GM23338 (cell line): ENCODE measurements around the gene RNF186. TPM values are rescaled to one million over a fixed set of nuclear protein-coding genes. Genes with fewer than 3 reads are reported as not detected.
A peak's percentile ranks its signal among the peaks of the same experiment; 100 is the strongest.

Experiments used
- ATAC-seq: fragments of 200-7000 bp; cut with Tn5 transposase; 3 replicates; pipeline ENCODE4 v1.9.1; 2020
- DNase-seq: peaks from one replicate; pipeline ENCODE4 v3.0.0-alpha.2; 2015; ENCODE audit warnings: low spot score
- H2AFZ ChIP-seq: fragments of 200-600 bp; sonication (generic); 2 replicates; pipeline ENCODE4 v1.8.0; 2016; ENCODE audit warnings: antibody characterized with exemption, mild to moderate bottlenecking, moderate library complexity
- H3F3A ChIP-seq: fragments of 200-600 bp; sonication (generic); replicated peaks from 2 replicates; pipeline ENCODE4 v1.8.0; 2017; ENCODE audit warnings: antibody characterized with exemption, mixed run types, low read depth
- H3K27ac ChIP-seq: fragments of 200-600 bp; sonication (generic); 2 replicates; pipeline ENCODE4 v1.6.1; 2016; ENCODE audit warnings: low read depth
- H3K27me3 ChIP-seq: fragments of 200-600 bp; sonication (generic); 2 replicates; pipeline ENCODE4 v1.8.0; 2016; ENCODE audit warnings: mild to moderate bottlenecking, mixed run types, moderate library complexity; ENCODE audit not compliant: insufficient read depth
- H3K36me3 ChIP-seq: fragments of 200-600 bp; sonication (generic); 2 replicates; pipeline ENCODE4 v1.8.0; 2016; ENCODE audit warnings: mild to moderate bottlenecking; ENCODE audit not compliant: insufficient read depth
- H3K4me1 ChIP-seq: fragments of 200-600 bp; sonication (generic); 2 replicates; pipeline ENCODE4 v1.8.0; 2016; ENCODE audit warnings: mild to moderate bottlenecking, moderate library complexity; ENCODE audit not compliant: insufficient read depth
- H3K4me2 ChIP-seq: fragments of 200-600 bp; sonication (generic); 2 replicates; pipeline ENCODE4 v1.7.1; 2017; ENCODE audit warnings: mixed run types
- H3K4me3 ChIP-seq: fragments of 200-600 bp; sonication (generic); 2 replicates; pipeline ENCODE4 v1.6.1; 2016; ENCODE audit warnings: mixed run types
- H3K79me2 ChIP-seq: fragments of 200-600 bp; sonication (generic); replicated peaks from 2 replicates; pipeline ENCODE4 v1.8.0; 2017; ENCODE audit warnings: mild to moderate bottlenecking; ENCODE audit not compliant: insufficient read depth
- H3K9me2 ChIP-seq: fragments of 200-600 bp; sonication (generic); 2 replicates; pipeline ENCODE4 v1.8.0; 2017; ENCODE audit not compliant: insufficient read depth
- H4K20me1 ChIP-seq: fragments of 200-600 bp; sonication (generic); replicated peaks from 2 replicates; pipeline ENCODE4 v1.8.0; 2017; ENCODE audit warnings: mild to moderate bottlenecking; ENCODE audit not compliant: insufficient read depth
- H3K27ac Mint-ChIP-seq: 2 replicates; pipeline ENCODE4 v1.8.0; 2020; ENCODE audit warnings: inconsistent platforms, mild to moderate bottlenecking, moderate library complexity, mixed read lengths
- H3K27me3 Mint-ChIP-seq: 3 replicates; pipeline ENCODE4 v1.8.0; 2022; ENCODE audit warnings: low read depth, mild to moderate bottlenecking, moderate library complexity, mixed read lengths, inconsistent platforms; ENCODE audit not compliant: insufficient read depth, poor library complexity
- H3K36me3 Mint-ChIP-seq: 3 replicates; pipeline ENCODE4 v1.8.0; 2021; ENCODE audit warnings: low read depth, mild to moderate bottlenecking, inconsistent platforms, moderate library complexity, mixed read lengths
- H3K4me1 Mint-ChIP-seq: 3 replicates; pipeline ENCODE4 v1.8.0; 2020; ENCODE audit warnings: mild to moderate bottlenecking, inconsistent platforms, mixed read lengths
- H3K4me3 Mint-ChIP-seq: 3 replicates; pipeline ENCODE4 v1.8.0; 2021; ENCODE audit warnings: moderate library complexity, mild to moderate bottlenecking, inconsistent platforms, mixed read lengths
- H3K9me3 Mint-ChIP-seq: 3 replicates; pipeline ENCODE4 v1.8.0; 2020; ENCODE audit warnings: moderate library complexity, mild to moderate bottlenecking, inconsistent platforms, mixed read lengths
- CREB1 ChIP-seq: fragments of 250-450 bp; sonication (Bioruptor Pico); IDR thresholded peaks from 2 replicates; pipeline ENCODE4 v1.5.0; 2020; ENCODE audit warnings: low read depth, mild to moderate bottlenecking, moderate library complexity
- EZH2 ChIP-seq: fragments of 200-600 bp; sonication (generic); IDR thresholded peaks from one replicate; pipeline ENCODE4 v1.8.0; 2017; ENCODE audit warnings: antibody characterized with exemption, mild to moderate bottlenecking, low read depth; ENCODE audit not compliant: unreplicated experiment
- EZH2phosphoT487 ChIP-seq: fragments of 200-600 bp; sonication (generic); IDR thresholded peaks from one replicate; pipeline ENCODE4 v1.8.1; 2018; ENCODE audit warnings: antibody characterized with exemption; ENCODE audit not compliant: unreplicated experiment
- JUNB ChIP-seq: IDR thresholded peaks from one replicate; pipeline ENCODE4 v1.6.1; 2016; ENCODE audit warnings: antibody characterized with exemption; ENCODE audit not compliant: unreplicated experiment
- NANOG ChIP-seq: IDR thresholded peaks from 2 replicates; pipeline ENCODE4 v1.6.1; 2016; ENCODE audit warnings: antibody characterized with exemption, borderline replicate concordance
- POLR2AphosphoS5 ChIP-seq: IDR thresholded peaks from 2 replicates; pipeline ENCODE4 v1.6.1; 2016; ENCODE audit warnings: antibody characterized with exemption, low read depth
- REST ChIP-seq: IDR thresholded peaks from one replicate; pipeline ENCODE4 v1.6.1; 2018; ENCODE audit warnings: antibody characterized with exemption; ENCODE audit not compliant: unreplicated experiment
- STAT1 ChIP-seq: IDR thresholded peaks from one replicate; pipeline ENCODE4 v1.6.1; 2016; ENCODE audit warnings: antibody characterized with exemption; ENCODE audit not compliant: unreplicated experiment
- ZNF114 ChIP-seq: fragments of 250-450 bp; sonication (Bioruptor Pico); IDR thresholded peaks from 2 replicates; pipeline ENCODE4 v1.5.0; 2020; ENCODE audit warnings: mild to moderate bottlenecking, moderate library complexity
- ZNF331 ChIP-seq: fragments of 250-450 bp; sonication (Bioruptor Pico); IDR thresholded peaks from 2 replicates; pipeline ENCODE4 v1.5.0; 2020; ENCODE audit warnings: low read depth, mild to moderate bottlenecking, moderate library complexity
- polyA plus RNA-seq: library from polyadenylated mRNA; unstranded; fragments of >200 nt; fragmentation: Nextera tagmentation; extraction: Ambion mirVana; gene quantifications from 2 replicates; pipeline ENCODE4 v1.2.1, GENCODE V29; 2016
- total RNA-seq: library from RNA; depleted of rRNA; stranded (reverse); fragments of >200 nt; shearing (Covaris generic); gene quantifications from 2 replicates; pipeline ENCODE4 v1.2.3, GENCODE V29; 2014
- TF ChIP-seq, protein P1 (sequence below): fragments of 250-450 bp; sonication (Bioruptor Pico); IDR thresholded peaks from 2 replicates; pipeline ENCODE4 v1.5.0; 2020; ENCODE audit warnings: mild to moderate bottlenecking, moderate library complexity

Gene RNF186
- total and polyA plus RNA-seq, 2 experiments from 2014 or later, result not detected

DNA sequence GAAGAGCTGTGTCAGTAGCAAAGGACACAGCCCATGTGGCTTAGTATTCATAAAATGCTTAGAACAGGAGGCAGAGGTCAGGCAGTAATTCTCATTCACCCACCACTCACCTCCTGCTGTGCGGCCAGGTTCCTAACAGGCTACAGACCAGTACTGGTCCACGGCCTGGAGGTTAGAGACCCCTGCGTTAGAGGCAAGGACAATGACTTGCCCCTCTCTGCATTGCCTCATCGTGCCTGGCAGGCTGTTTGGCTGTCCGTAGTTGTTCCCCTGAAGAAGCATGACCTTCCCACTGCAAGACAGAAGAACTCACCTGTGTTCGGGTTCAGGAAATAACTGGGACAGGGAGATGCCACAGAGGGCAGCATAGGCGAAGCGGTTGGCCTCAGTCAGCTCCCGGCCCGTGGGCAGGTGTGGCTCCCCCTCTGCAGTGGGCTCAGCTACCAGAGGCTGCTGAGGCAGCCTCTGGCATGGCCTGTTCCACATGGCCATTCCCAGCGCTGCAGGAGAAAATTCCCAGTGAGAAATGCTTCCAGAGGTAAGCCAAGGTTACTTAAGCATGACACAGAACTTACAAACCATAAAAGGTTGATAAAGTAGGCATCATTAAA, 34.7 kb downstream of the RNF186 start:
- no peak overlapping the region for H3K27ac Mint-ChIP-seq
- no peaks in the 10 kb centered on the region for H3K9me2 ChIP-seq
- H3K4me3 ChIP-seq, result no peak overlapping the region
- no peaks in the 10 kb centered on the region for H3K4me1 ChIP-seq
- H3K4me2 ChIP-seq, result no peak overlapping the region
- H3K9me3 Mint-ChIP-seq, result peaks cover 4% of the 10 kb centered on the region; the same call in 1 of the 3 replicates
- H3K27ac ChIP-seq, result no peak overlapping the region
- H3F3A ChIP-seq, result no peaks in the 10 kb centered on the region
- no peak overlapping the region for H3K4me3 Mint-ChIP-seq
- H3K36me3 Mint-ChIP-seq, result peaks cover 5% of the 10 kb centered on the region; the same call in 1 of the 3 replicates
- H3K4me1 Mint-ChIP-seq, result peaks cover 3% of the 10 kb centered on the region; the same call in 2 of the 3 replicates
- DNase-seq, result peak; percentile 71
- no peaks in the 10 kb centered on the region for H3K36me3 ChIP-seq
- H3K27me3 Mint-ChIP-seq, result peaks cover 61% of the 10 kb centered on the region
- peak; percentile 96 for ATAC-seq
- H2AFZ ChIP-seq, result no peak overlapping the region
- H3K79me2 ChIP-seq, result no peaks in the 10 kb centered on the region
- peak; percentile 81 for TF ChIP-seq POLR2AphosphoS5
- TF ChIP-seq JUNB, result no peak
- no peak for TF ChIP-seq ZNF331 (CRISPR knock-in tag)
- peaks cover 54% of the 10 kb centered on the region for H3K27me3 ChIP-seq
- no peaks in the 10 kb centered on the region for H4K20me1 ChIP-seq

GRCh38 chr1:19776933-19777332, 38.1 kb downstream of the RNF186 start:
- no peaks in the 10 kb centered on the region for H4K20me1 ChIP-seq
- H3K9me2 ChIP-seq, result no peaks in the 10 kb centered on the region
- peaks cover 4% of the 10 kb centered on the region; the same call in 1 of the 3 replicates for H3K9me3 Mint-ChIP-seq
- no peaks in the 10 kb centered on the region for H3K36me3 ChIP-seq
- H3K27me3 Mint-ChIP-seq, result peaks cover 56% of the 10 kb centered on the region
- H3K27ac Mint-ChIP-seq, result no peak overlapping the region
- H3K4me2 ChIP-seq, result no peak overlapping the region
- peaks cover 38% of the 10 kb centered on the region for H3K27me3 ChIP-seq
- H3K4me3 Mint-ChIP-seq, result no peak overlapping the region
- 0 out of 3 replicates have a peak, but pooled peaks cover 3% of the 10 kb centered on the region for H3K4me1 Mint-ChIP-seq
- ATAC-seq (no peak), DNase-seq (no peak)
- no peaks in the 10 kb centered on the region for H3K79me2 ChIP-seq
- H3K36me3 Mint-ChIP-seq, result peaks cover 5% of the 10 kb centered on the region; the same call in 1 of the 3 replicates
- H2AFZ ChIP-seq, result no peak overlapping the region
- H3K4me1 ChIP-seq, result no peaks in the 10 kb centered on the region
- no peak overlapping the region for H3K27ac ChIP-seq
- H3K4me3 ChIP-seq, result no peak overlapping the region
- H3F3A ChIP-seq, result no peaks in the 10 kb centered on the region
- TF ChIP-seq EZH2phosphoT487 (no peak), EZH2 (no peak), STAT1 (no peak), JUNB (no peak), ZNF114 (CRISPR knock-in tag) (no peak), CREB1 (CRISPR knock-in tag) (no peak), NANOG (no peak), REST (no peak), ZNF331 (CRISPR knock-in tag) (no peak)
- TF ChIP-seq, protein P1, sequence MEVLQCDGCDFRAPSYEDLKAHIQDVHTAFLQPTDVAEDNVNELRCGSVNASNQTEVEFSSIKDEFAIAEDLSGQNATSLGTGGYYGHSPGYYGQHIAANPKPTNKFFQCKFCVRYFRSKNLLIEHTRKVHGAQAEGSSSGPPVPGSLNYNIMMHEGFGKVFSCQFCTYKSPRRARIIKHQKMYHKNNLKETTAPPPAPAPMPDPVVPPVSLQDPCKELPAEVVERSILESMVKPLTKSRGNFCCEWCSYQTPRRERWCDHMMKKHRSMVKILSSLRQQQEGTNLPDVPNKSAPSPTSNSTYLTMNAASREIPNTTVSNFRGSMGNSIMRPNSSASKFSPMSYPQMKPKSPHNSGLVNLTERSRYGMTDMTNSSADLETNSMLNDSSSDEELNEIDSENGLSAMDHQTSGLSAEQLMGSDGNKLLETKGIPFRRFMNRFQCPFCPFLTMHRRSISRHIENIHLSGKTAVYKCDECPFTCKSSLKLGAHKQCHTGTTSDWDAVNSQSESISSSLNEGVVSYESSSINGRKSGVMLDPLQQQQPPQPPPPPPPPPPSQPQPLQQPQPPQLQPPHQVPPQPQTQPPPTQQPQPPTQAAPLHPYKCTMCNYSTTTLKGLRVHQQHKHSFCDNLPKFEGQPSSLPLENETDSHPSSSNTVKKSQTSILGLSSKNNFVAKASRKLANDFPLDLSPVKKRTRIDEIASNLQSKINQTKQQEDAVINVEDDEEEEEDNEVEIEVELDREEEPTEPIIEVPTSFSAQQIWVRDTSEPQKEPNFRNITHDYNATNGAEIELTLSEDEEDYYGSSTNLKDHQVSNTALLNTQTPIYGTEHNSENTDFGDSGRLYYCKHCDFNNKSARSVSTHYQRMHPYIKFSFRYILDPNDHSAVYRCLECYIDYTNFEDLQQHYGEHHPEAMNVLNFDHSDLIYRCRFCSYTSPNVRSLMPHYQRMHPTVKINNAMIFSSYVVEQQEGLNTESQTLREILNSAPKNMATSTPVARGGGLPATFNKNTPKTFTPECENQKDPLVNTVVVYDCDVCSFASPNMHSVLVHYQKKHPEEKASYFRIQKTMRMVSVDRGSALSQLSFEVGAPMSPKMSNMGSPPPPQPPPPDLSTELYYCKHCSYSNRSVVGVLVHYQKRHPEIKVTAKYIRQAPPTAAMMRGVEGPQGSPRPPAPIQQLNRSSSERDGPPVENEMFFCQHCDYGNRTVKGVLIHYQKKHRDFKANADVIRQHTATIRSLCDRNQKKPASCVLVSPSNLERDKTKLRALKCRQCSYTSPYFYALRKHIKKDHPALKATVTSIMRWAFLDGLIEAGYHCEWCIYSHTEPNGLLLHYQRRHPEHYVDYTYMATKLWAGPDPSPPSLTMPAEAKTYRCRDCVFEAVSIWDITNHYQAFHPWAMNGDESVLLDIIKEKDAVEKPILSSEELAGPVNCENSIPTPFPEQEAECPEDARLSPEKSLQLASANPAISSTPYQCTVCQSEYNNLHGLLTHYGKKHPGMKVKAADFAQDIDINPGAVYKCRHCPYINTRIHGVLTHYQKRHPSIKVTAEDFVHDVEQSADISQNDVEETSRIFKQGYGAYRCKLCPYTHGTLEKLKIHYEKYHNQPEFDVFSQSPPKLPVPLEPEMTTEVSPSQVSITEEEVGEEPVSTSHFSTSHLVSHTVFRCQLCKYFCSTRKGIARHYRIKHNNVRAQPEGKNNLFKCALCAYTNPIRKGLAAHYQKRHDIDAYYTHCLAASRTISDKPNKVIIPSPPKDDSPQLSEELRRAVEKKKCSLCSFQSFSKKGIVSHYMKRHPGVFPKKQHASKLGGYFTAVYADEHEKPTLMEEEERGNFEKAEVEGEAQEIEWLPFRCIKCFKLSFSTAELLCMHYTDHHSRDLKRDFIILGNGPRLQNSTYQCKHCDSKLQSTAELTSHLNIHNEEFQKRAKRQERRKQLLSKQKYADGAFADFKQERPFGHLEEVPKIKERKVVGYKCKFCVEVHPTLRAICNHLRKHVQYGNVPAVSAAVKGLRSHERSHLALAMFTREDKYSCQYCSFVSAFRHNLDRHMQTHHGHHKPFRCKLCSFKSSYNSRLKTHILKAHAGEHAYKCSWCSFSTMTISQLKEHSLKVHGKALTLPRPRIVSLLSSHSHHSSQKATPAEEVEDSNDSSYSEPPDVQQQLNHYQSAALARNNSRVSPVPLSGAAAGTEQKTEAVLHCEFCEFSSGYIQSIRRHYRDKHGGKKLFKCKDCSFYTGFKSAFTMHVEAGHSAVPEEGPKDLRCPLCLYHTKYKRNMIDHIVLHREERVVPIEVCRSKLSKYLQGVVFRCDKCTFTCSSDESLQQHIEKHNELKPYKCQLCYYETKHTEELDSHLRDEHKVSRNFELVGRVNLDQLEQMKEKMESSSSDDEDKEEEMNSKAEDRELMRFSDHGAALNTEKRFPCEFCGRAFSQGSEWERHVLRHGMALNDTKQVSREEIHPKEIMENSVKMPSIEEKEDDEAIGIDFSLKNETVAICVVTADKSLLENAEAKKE (CRISPR knock-in tag), result no peak
